K562 (cell line): ENCODE results near the gene NRDE2. TPM values are rescaled to one million over a fixed set of nuclear protein-coding genes. Genes with fewer than 3 reads are reported as not detected.

ENCODE experiments used
- ATAC-seq: fragments of 200-7000 bp; cut with Tn5 transposase; 3 replicates; pipeline ENCODE4 v1.9.1; 2020; ENCODE audit warnings: moderate library complexity
- BruUV-seq: library from RNA; stranded (reverse); fragments of 400-500 nt; replicated peaks from 2 replicates; lab custom pipeline; 2021; lab: Mats Ljungman, UMichigan
- CTCF ChIA-PET: fragments of 300-600 bp; formaldehyde crosslinking; extraction: SDS; loops from one replicate; lab custom pipeline; 2021; ENCODE audit warnings: low intra/inter-chr PET ratio; lab: Yijun Ruan, JAX
- POLR2A ChIA-PET: fragments of 300-600, 350-650 bp; sonication (Branson Sonifier 250); formaldehyde crosslinking; extraction: SDS; loops from one replicate; lab custom pipeline; 2021; ENCODE audit warnings: antibody characterized with exemption, inconsistent platforms; lab: Yijun Ruan, JAX
- DNase-seq, 4 experiments: peaks; one replicate each; pipeline versions ENCODE4 v3.0.0 to v3.0.0-alpha.2; 2011 to 2018; ENCODE audit warnings: low spot score in 3 of 4, mixed read lengths in 3 of 4; ENCODE audit errors: extremely low read depth in 1 of 4
- FAIRE-seq: peaks from 2 replicates; lab custom pipeline; 2011; peaks lifted over from hg19 to GRCh38; lab: Jason Lieb, UNC
- H2AFZ ChIP-seq: 2 replicates; pipeline ENCODE4 v1.6.0; 2011; ENCODE audit warnings: low read depth, low read length, control low read depth, inconsistent platforms
- H3K27ac ChIP-seq: fragments of 200-600 bp; 3 replicates; pipeline ENCODE4 v1.8.0; 2011; ENCODE audit warnings: low read depth, mild to moderate bottlenecking, control low read depth, inconsistent platforms, low read length, moderate library complexity, mixed read lengths; ENCODE audit errors: extremely low read depth
- H3K27me3 ChIP-seq, 2 experiments: fragments of 300-600 bp in 1 of 2; 2 replicates in 1 of 2; 3 replicates in 1 of 2; pipeline versions ENCODE4 v1.6.0 to v1.8.0; 2011; ENCODE audit warnings: inconsistent platforms in 2 of 2, low read length in 2 of 2, mild to moderate bottlenecking in 1 of 2, mixed read lengths in 1 of 2, moderate library complexity in 1 of 2; ENCODE audit not compliant: control insufficient read depth in 2 of 2, insufficient read depth in 2 of 2
- H3K36me3 ChIP-seq: fragments of 300-600 bp; 3 replicates; pipeline ENCODE4 v1.8.0; 2011; ENCODE audit warnings: mild to moderate bottlenecking, low read length, inconsistent platforms; ENCODE audit not compliant: control insufficient read depth, insufficient read depth
- H3K4me1 ChIP-seq, 2 experiments: fragments of 200-600 bp in 1 of 2; replicated peaks in 1 of 2; 2 replicates in 1 of 2; 3 replicates in 1 of 2; pipeline versions ENCODE4 v1.5.1 to v1.8.0; 2011; ENCODE audit warnings: inconsistent platforms in 2 of 2, low read length in 2 of 2, mild to moderate bottlenecking in 1 of 2, mixed read lengths in 1 of 2, moderate library complexity in 1 of 2; ENCODE audit not compliant: control insufficient read depth in 2 of 2, insufficient read depth in 2 of 2
- H3K4me2 ChIP-seq: 2 replicates; pipeline ENCODE4 v1.6.1; 2011; ENCODE audit warnings: low read length, control low read depth, inconsistent platforms, mixed read lengths; ENCODE audit not compliant: insufficient read depth
- H3K4me3 ChIP-seq: fragments of 200-600 bp; sonication (generic), shearing (Covaris generic); 2 replicates; pipeline ENCODE4 v1.5.1; 2016; ENCODE audit warnings: control low read depth, inconsistent platforms
- H3K79me2 ChIP-seq: fragments of 200-600 bp; 3 replicates; pipeline ENCODE4 v1.8.0; 2011; ENCODE audit warnings: low read length, inconsistent platforms; ENCODE audit not compliant: control insufficient read depth, insufficient read depth
- H3K9ac ChIP-seq, 2 experiments: 2 replicates each; pipeline versions ENCODE4 v1.6.0 to v1.6.1; 2011; ENCODE audit warnings: low read depth in 2 of 2, low read length in 2 of 2, control low read depth in 1 of 2, inconsistent platforms in 1 of 2, mild to moderate bottlenecking in 1 of 2, mixed read lengths in 1 of 2; ENCODE audit not compliant: insufficient read depth in 1 of 2
- H3K9me1 ChIP-seq: one replicate; pipeline ENCODE4 v1.6.0; 2011; ENCODE audit warnings: inconsistent platforms, mild to moderate bottlenecking, low read length, moderate library complexity; ENCODE audit not compliant: control insufficient read depth, insufficient read depth
- H3K9me3 ChIP-seq: replicated peaks from 2 replicates; pipeline ENCODE4 v1.5.1; 2011; ENCODE audit warnings: low read depth, low read length, inconsistent platforms; ENCODE audit not compliant: control insufficient read depth, insufficient read depth
- H4K20me1 ChIP-seq: replicated peaks from 2 replicates; pipeline ENCODE4 v1.6.1; 2011; ENCODE audit warnings: low read length, inconsistent platforms, mixed read lengths; ENCODE audit not compliant: control insufficient read depth, insufficient read depth
- CBX2 ChIP-seq: fragments of 200-600 bp; sonication (generic); IDR thresholded peaks from one replicate; pipeline ENCODE4 v1.6.1; 2012; ENCODE audit warnings: mild to moderate bottlenecking, low read length, inconsistent platforms; ENCODE audit not compliant: insufficient read depth, poor library complexity, severe bottlenecking
- NBN ChIP-seq: fragments of 450-650 bp; IDR thresholded peaks from 2 replicates; pipeline ENCODE4 v1.6.1; 2016; ENCODE audit warnings: low read depth, mild to moderate bottlenecking
- NFIC ChIP-seq: fragments of 450-650 bp; IDR thresholded peaks from 2 replicates; pipeline ENCODE4 v1.6.1; 2017; ENCODE audit warnings: mild to moderate bottlenecking, inconsistent platforms
- RBM14 ChIP-seq: fragments of 200-400 bp; formaldehyde crosslinking; IDR thresholded peaks from 2 replicates; pipeline ENCODE4 v1.6.1; 2018; ENCODE audit warnings: low read depth, mild to moderate bottlenecking, low read length, moderate library complexity, borderline replicate concordance; ENCODE audit not compliant: insufficient read depth
- TSC22D4 ChIP-seq: fragments of 450-650 bp; IDR thresholded peaks from 2 replicates; pipeline ENCODE4 v1.6.1; 2016; ENCODE audit warnings: missing genetic modification characterization, missing biosample characterization, control low read depth
- ZNF311 ChIP-seq: fragments of 250-450 bp; sonication (Bioruptor Pico); IDR thresholded peaks from 2 replicates; pipeline ENCODE4 v1.4.0; 2020; ENCODE audit warnings: mild to moderate bottlenecking, moderate library complexity
- WGBS: fragments of 100-300 bp; shearing (Covaris generic); methylation state at CpG from one replicate; pipeline ENCODE4 v1.1.6; 2016; ENCODE audit warnings: low coverage, mixed read lengths; ENCODE audit not compliant: insufficient coverage; ENCODE audit errors: missing lambda C conversion rate; 5-methylcytosine and 5-hydroxymethylcytosine counted together
- in situ Hi-C: fragments of 300-500 bp; cut with MboI; formaldehyde crosslinking; loops from 4 replicates; pipeline ENCODE4 v1.15.0; 2018; ENCODE audit warnings: inconsistent platforms, mixed read lengths
- intact Hi-C: fragments of 100-400 bp; cut with micrococcal nuclease; formaldehyde crosslinking; loops from 2 replicates; pipeline ENCODE4 v1.14.2; 2022
- polyA plus RNA-seq, 8 experiments: library from polyadenylated mRNA; depleted of rRNA in 4 of 8; stranded (reverse) in 5 of 8; unstranded in 3 of 8; fragments of >200 nt; fragmentation: Nextera tagmentation in 2 of 8; fragmentation: Illumina TruSeq in 1 of 8; extraction: Ambion mirVana in 2 of 8; extraction: Trizol in 1 of 8; gene quantifications; 2 replicates each; pipeline versions ENCODE4 v1.2.1 to v1.2.3, GENCODE V29; 2011 to 2014; ENCODE audit warnings: inconsistent platforms in 1 of 8, missing spikeins in 1 of 8
- total RNA-seq, 7 experiments: library from RNA; depleted of rRNA in 6 of 7; stranded (reverse); fragments of >200 nt in 6 of 7; fragmentation: Illumina TruSeq in 2 of 7; extraction: Trizol in 2 of 7; gene quantifications; 2 replicates each; pipeline versions ENCODE4 v1.2.1 to v1.2.3, GENCODE V29; 2011 to 2021; ENCODE audit warnings: low replicate concordance in 1 of 7

NRDE2 gene
- total and polyA plus RNA-seq, 9 of the 15 experiments (the other 6 are each of a cell fraction or from before 2014, with no cell fraction given): 3.3 to 15.0 (median 8.4) TPM

GRCh38 chr14:90287791-90288190, 44.0 kb downstream of the NRDE2 start:
- Histone ChIP-seq H3K4me3 (no peak overlapping the region), H3K9me3 (no peaks in the 10 kb centered on the region), H3K36me3 (peaks cover 49% of the 10 kb centered on the region; the same call in 1 of the 3 replicates), H3K27ac (no peak overlapping the region), H3K79me2 (no peaks in the 10 kb centered on the region), H2AFZ (no peak overlapping the region), H4K20me1 (no peaks in the 10 kb centered on the region), H3K27me3 (no peaks in the 10 kb centered on the region), H3K4me1 (no peaks in the 10 kb centered on the region), H3K9me1 (no peaks in the 10 kb centered on the region), H3K9ac (no peak overlapping the region), H3K4me2 (no peak overlapping the region)
- intact Hi-C loops (loop anchor here (5.0 kb wide), 1 partner anchor 410 kb away; no protein-coding TSS in a partner anchor), in situ Hi-C loops (no loop called here)
- TF ChIP-seq NBN (no peak), TSC22D4 (tag) (no peak), RBM14 (no peak), ZNF311 (CRISPR knock-in tag) (no peak)
- ChIA-PET CTCF (no interaction called here), POLR2A (interaction anchor here (0.9 kb wide), 1 partner anchor 11 kb away, joined by 3 read pairs; no protein-coding TSS in a partner anchor)
- ATAC-seq: no peak
- WGBS: 88% methylated on average over 9 of the region's 14 CpGs
- FAIRE-seq: no peak
- no peak for DNase-seq
- no TSS peak for BruUV-seq

GRCh38 chr14:90281756-90282155, 50.0 kb downstream of the NRDE2 start:
- intact Hi-C loops (no loop called here), in situ Hi-C loops (no loop called here)
- H3K9me3 ChIP-seq: no peaks in the 10 kb centered on the region
- H3K4me2 ChIP-seq: no peak overlapping the region
- no peak overlapping the region for H2AFZ ChIP-seq
- no peak for DNase-seq
- H3K4me3 ChIP-seq: no peak overlapping the region
- TF ChIP-seq NFIC: no peak
- no peak for TF ChIP-seq CBX2
- ChIA-PET POLR2A (interaction anchor here (0.8 to 1.3 kb wide), 3 partner anchors 10 to 48 kb away, joined by 3 to 4 read pairs (median 4); no protein-coding TSS in a partner anchor), CTCF (no interaction called here)
- H3K4me1 ChIP-seq: peaks cover 0 to 4% of the 10 kb centered on the region in 2 experiments; a peak in 1 of 5 replicates
- H3K79me2 ChIP-seq: no peaks in the 10 kb centered on the region
- H3K9ac ChIP-seq: no peak overlapping the region
- H4K20me1 ChIP-seq: no peaks in the 10 kb centered on the region
- no peaks in the 10 kb centered on the region for H3K27me3 ChIP-seq
- no peak for ATAC-seq
- no peaks in the 10 kb centered on the region for H3K9me1 ChIP-seq
- no peak overlapping the region for H3K27ac ChIP-seq
- H3K36me3 ChIP-seq: peaks cover 17% of the 10 kb centered on the region; the same call in 2 of the 3 replicates
- no peak for FAIRE-seq
- BruUV-seq: no TSS peak
